H9 (cell line): Measurements from ENCODE around the gene MISP3. TPM values are rescaled to one million over a fixed set of nuclear protein-coding genes. Genes with fewer than 3 reads are reported as not detected.
A peak's percentile ranks its signal among the peaks of the same experiment; 100 is the strongest.

ENCODE experiments used
- DNase-seq: peaks from one replicate; pipeline ENCODE4 v3.0.0-alpha.2; 2017
- H2AFZ ChIP-seq: one replicate; pipeline ENCODE4 v1.6.1; 2013; ENCODE audit warnings: mild to moderate bottlenecking, low read length, control low read depth, moderate library complexity
- H2AK5ac ChIP-seq: 2 replicates; pipeline ENCODE4 v1.6.1; 2013; ENCODE audit warnings: low read length, control low read depth, mixed read lengths; ENCODE audit not compliant: insufficient read length
- H2BK120ac ChIP-seq: one replicate; pipeline ENCODE4 v1.6.1; 2013; ENCODE audit warnings: low read depth, mild to moderate bottlenecking, low read length, control low read depth, inconsistent platforms; ENCODE audit not compliant: poor library complexity, severe bottlenecking
- H2BK12ac ChIP-seq: 2 replicates; pipeline ENCODE4 v1.6.1; 2013; ENCODE audit warnings: low read length, control low read depth, mixed read lengths, low read depth; ENCODE audit not compliant: insufficient read length
- H2BK15ac ChIP-seq: 2 replicates; pipeline ENCODE4 v1.6.1; 2013; ENCODE audit warnings: low read depth, low read length, control low read depth
- H2BK20ac ChIP-seq: one replicate; pipeline ENCODE4 v1.6.1; 2013; ENCODE audit warnings: low read depth, mild to moderate bottlenecking, low read length, control low read depth, inconsistent platforms; ENCODE audit not compliant: poor library complexity, severe bottlenecking
- H2BK5ac ChIP-seq: 2 replicates; pipeline ENCODE4 v1.6.1; 2013; ENCODE audit warnings: low read length, control low read depth, mixed read lengths; ENCODE audit not compliant: insufficient read length
- H3K14ac ChIP-seq: 2 replicates; pipeline ENCODE4 v1.6.1; 2013; ENCODE audit warnings: low read length, control low read depth; ENCODE audit not compliant: insufficient read depth
- H3K18ac ChIP-seq: 2 replicates; pipeline ENCODE4 v1.6.1; 2013; ENCODE audit warnings: low read depth, mild to moderate bottlenecking, mixed read lengths, low read length, control low read depth; ENCODE audit not compliant: insufficient read length
- H3K23ac ChIP-seq: 2 replicates; pipeline ENCODE4 v1.6.1; 2013; ENCODE audit warnings: low read length, control low read depth, mixed read lengths, low read depth; ENCODE audit not compliant: insufficient read length
- H3K23me2 ChIP-seq: 2 replicates; pipeline ENCODE4 v1.6.1; 2013; ENCODE audit warnings: low read depth, mild to moderate bottlenecking, mixed read lengths, low read length, control low read depth; ENCODE audit not compliant: insufficient read length, poor library complexity, severe bottlenecking
- H3K27ac ChIP-seq: 2 replicates; pipeline ENCODE4 v1.5.1; 2013; ENCODE audit warnings: low read length, control low read depth, mixed read lengths, low read depth; ENCODE audit not compliant: insufficient read length
- H3K27me3 ChIP-seq: 2 replicates; pipeline ENCODE4 v1.6.1; 2013; ENCODE audit warnings: low read length, control low read depth, inconsistent platforms; ENCODE audit not compliant: insufficient read depth
- H3K4ac ChIP-seq: 2 replicates; pipeline ENCODE4 v1.6.1; 2013; ENCODE audit warnings: low read depth, mild to moderate bottlenecking, control low read depth, inconsistent platforms, low read length, moderate library complexity
- H3K4me1 ChIP-seq: 2 replicates; pipeline ENCODE4 v1.6.1; 2013; ENCODE audit warnings: low read length, control low read depth, inconsistent platforms; ENCODE audit not compliant: insufficient read depth
- H3K4me2 ChIP-seq: 2 replicates; pipeline ENCODE4 v1.6.1; 2013; ENCODE audit warnings: low read length, control low read depth, mixed read lengths; ENCODE audit not compliant: insufficient read length, insufficient read depth
- H3K56ac ChIP-seq: 2 replicates; pipeline ENCODE4 v1.6.1; 2013; ENCODE audit warnings: low read depth, mild to moderate bottlenecking, mixed read lengths, low read length, control low read depth; ENCODE audit not compliant: insufficient read length
- H3K79me1 ChIP-seq: 2 replicates; pipeline ENCODE4 v1.6.1; 2013; ENCODE audit warnings: low read depth, mild to moderate bottlenecking, moderate library complexity, low read length, control low read depth, inconsistent platforms; ENCODE audit not compliant: insufficient read depth, poor library complexity, severe bottlenecking
- H3K79me2 ChIP-seq: 2 replicates; pipeline ENCODE4 v1.6.1; 2013; ENCODE audit warnings: low read length, control low read depth, inconsistent platforms; ENCODE audit not compliant: insufficient read depth
- H3K9ac ChIP-seq: 2 replicates; pipeline ENCODE4 v1.6.1; 2013; ENCODE audit warnings: low read length, control low read depth, mixed read lengths; ENCODE audit not compliant: insufficient read length; ENCODE audit errors: extremely low read depth
- H3K9me3 ChIP-seq: one replicate; pipeline ENCODE4 v1.6.1; 2013; ENCODE audit warnings: low read depth, low read length, inconsistent platforms; ENCODE audit not compliant: control insufficient read depth
- H3T11ph ChIP-seq: one replicate; pipeline ENCODE4 v1.6.1; 2013; ENCODE audit warnings: mild to moderate bottlenecking, low read length, control low read depth, inconsistent platforms
- H4K20me1 ChIP-seq: one replicate; pipeline ENCODE4 v1.6.1; 2013; ENCODE audit not compliant: control insufficient read depth, insufficient read length, insufficient read depth
- H4K5ac ChIP-seq: 2 replicates; pipeline ENCODE4 v1.6.1; 2013; ENCODE audit warnings: low read depth, mild to moderate bottlenecking, mixed read lengths, low read length, control low read depth; ENCODE audit not compliant: insufficient read length
- H4K8ac ChIP-seq: replicated peaks from 2 replicates; pipeline ENCODE4 v1.6.1; 2013; ENCODE audit warnings: low read length, control low read depth, mixed read lengths, low read depth; ENCODE audit not compliant: insufficient read length
- H4K91ac ChIP-seq: 2 replicates; pipeline ENCODE4 v1.6.1; 2013; ENCODE audit warnings: low read depth, mild to moderate bottlenecking, moderate library complexity, mixed read lengths, low read length, control low read depth; ENCODE audit not compliant: insufficient read length
- H3K27ac Mint-ChIP-seq, 3 experiments: 2 replicates in 2 of 3; 3 replicates in 1 of 3; pipeline ENCODE4 v1.8.0; 2020 to 2021; ENCODE audit warnings: mixed read lengths in 3 of 3, mild to moderate bottlenecking in 1 of 3, moderate library complexity in 1 of 3
- H3K27me3 Mint-ChIP-seq: 2 replicates; pipeline ENCODE4 v1.8.0; 2021; ENCODE audit warnings: low read depth, mild to moderate bottlenecking, moderate library complexity, mixed read lengths
- H3K36me3 Mint-ChIP-seq, 3 experiments: 2 replicates in 2 of 3; 3 replicates in 1 of 3; pipeline ENCODE4 v1.8.0; 2020 to 2021; ENCODE audit warnings: low read depth in 3 of 3, mixed read lengths in 3 of 3; ENCODE audit not compliant: insufficient read depth in 1 of 3
- H3K4me1 Mint-ChIP-seq, 2 experiments: 2 replicates each; pipeline ENCODE4 v1.8.0; 2020; ENCODE audit warnings: mixed read lengths in 2 of 2
- H3K4me3 Mint-ChIP-seq, 2 experiments: 2 replicates in 1 of 2; 3 replicates in 1 of 2; pipeline ENCODE4 v1.8.0; 2020 to 2021; ENCODE audit warnings: mild to moderate bottlenecking in 2 of 2, mixed read lengths in 2 of 2, moderate library complexity in 1 of 2
- H3K9me3 Mint-ChIP-seq, 2 experiments: 2 replicates in 1 of 2; 3 replicates in 1 of 2; pipeline ENCODE4 v1.8.0; 2020; ENCODE audit warnings: mild to moderate bottlenecking in 2 of 2, mixed read lengths in 2 of 2, moderate library complexity in 1 of 2
- WGBS: extraction: QIAGEN DNeasy Blood & Tissue Kit; methylation state at CpG from one replicate; pipeline ENCODE4 v1.1.7; 2013; ENCODE audit warnings: missing lambda C conversion rate, low lambda C conversion rate, mixed read lengths; ENCODE audit not compliant: insufficient read length; ENCODE audit errors: extremely low coverage; 5-methylcytosine and 5-hydroxymethylcytosine counted together
- total RNA-seq: library from RNA; stranded (reverse); gene quantifications from 2 replicates; pipeline ENCODE4 v1.2.1, GENCODE V29; 2021
- TF ChIP-seq, protein P1 (sequence below): fragments of 200-600 bp; sonication (generic); conservative IDR thresholded peaks from 3 replicates; pipeline ENCODE4 v1.8.0; 2021; ENCODE audit warnings: antibody characterized with exemption, mild to moderate bottlenecking

The MISP3 gene
- total RNA-seq, 1 experiment from 2014 or later, result 0.26 TPM

DNA sequence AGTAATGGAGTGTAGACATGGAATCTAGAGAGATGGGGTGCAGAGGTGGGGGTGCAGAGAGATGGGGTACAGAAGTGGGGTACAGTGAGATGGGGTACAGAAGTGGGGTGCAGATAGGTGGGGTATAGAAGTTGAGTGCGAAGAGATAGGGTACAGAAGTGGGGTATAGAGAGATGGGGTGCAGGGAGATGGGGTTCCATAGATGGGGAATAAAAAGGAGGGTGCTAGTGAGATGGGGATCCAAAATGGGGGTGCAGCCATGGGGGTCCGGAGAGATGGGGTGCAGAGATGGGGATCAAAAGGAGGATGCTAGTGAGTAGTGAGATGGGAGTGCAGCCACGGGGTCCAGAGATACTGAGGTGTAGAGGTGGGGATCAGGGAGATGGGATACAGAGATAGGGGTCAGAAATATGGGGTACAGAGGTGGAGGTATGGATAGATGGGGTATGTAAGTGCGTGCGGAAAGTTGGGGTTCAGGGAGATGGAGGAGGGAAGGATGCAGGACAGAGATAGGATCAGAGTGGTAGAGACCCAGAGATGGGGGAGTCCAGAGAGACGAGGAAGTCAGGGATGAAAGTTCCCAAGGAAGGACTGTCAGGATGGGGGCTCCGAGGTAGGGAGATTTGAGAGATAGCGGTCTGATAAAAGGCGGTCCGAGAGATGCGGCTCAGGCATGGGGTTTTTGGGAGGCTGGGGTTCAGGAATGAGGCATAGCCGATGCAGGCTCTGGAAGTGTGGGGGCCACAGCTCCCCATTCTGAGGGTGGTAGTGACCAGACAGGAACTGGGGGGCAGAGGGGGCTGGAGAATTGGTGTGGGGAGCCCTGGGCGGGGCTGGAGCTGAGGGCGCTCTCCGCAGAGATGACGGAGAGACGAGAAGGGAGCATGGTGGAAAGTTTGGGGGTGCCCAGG lies 14.1 kb upstream of the MISP3 start:
- H2BK120ac ChIP-seq, result no peak overlapping the region
- peak overlapping the region; percentile 38 for H3K4me2 ChIP-seq
- no peak overlapping the region for H2BK20ac ChIP-seq
- H4K8ac ChIP-seq, result no peak overlapping the region
- WGBS, result 100% methylated on average over 1 of the region's 17 CpGs
- no peaks in the 10 kb centered on the region; the same call in 1 of the 2 replicates for H3K4me1 ChIP-seq
- TF ChIP-seq, protein P1, sequence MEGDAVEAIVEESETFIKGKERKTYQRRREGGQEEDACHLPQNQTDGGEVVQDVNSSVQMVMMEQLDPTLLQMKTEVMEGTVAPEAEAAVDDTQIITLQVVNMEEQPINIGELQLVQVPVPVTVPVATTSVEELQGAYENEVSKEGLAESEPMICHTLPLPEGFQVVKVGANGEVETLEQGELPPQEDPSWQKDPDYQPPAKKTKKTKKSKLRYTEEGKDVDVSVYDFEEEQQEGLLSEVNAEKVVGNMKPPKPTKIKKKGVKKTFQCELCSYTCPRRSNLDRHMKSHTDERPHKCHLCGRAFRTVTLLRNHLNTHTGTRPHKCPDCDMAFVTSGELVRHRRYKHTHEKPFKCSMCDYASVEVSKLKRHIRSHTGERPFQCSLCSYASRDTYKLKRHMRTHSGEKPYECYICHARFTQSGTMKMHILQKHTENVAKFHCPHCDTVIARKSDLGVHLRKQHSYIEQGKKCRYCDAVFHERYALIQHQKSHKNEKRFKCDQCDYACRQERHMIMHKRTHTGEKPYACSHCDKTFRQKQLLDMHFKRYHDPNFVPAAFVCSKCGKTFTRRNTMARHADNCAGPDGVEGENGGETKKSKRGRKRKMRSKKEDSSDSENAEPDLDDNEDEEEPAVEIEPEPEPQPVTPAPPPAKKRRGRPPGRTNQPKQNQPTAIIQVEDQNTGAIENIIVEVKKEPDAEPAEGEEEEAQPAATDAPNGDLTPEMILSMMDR, result no peak
- H3K9ac ChIP-seq, result no peak overlapping the region
- H3K23ac ChIP-seq, result no peak overlapping the region
- H3K4me1 Mint-ChIP-seq, result peaks cover 9 to 23% of the 10 kb centered on the region in 2 experiments
- H3K56ac ChIP-seq, result no peak overlapping the region
- no peaks in the 10 kb centered on the region for H3K79me1 ChIP-seq
- H2BK12ac ChIP-seq, result no peak overlapping the region
- H2BK5ac ChIP-seq, result no peak overlapping the region
- peak overlapping the region; percentile 69 to 93 for H3K4me3 Mint-ChIP-seq
- no peaks in the 10 kb centered on the region; a peak in 2 of 5 replicates for H3K9me3 Mint-ChIP-seq
- no peak for DNase-seq
- peaks cover 46% of the 10 kb centered on the region for H3K27me3 Mint-ChIP-seq
- no peak overlapping the region for H3K27ac Mint-ChIP-seq
- no peak overlapping the region for H3T11ph ChIP-seq
- H4K5ac ChIP-seq, result no peak overlapping the region
- H3K27ac ChIP-seq, result no peak overlapping the region
- H4K91ac ChIP-seq, result no peak overlapping the region
- peaks cover 0 to 4% (median 2%) of the 10 kb centered on the region in 3 experiments; a peak in 3 of 7 replicates for H3K36me3 Mint-ChIP-seq
- H3K9me3 ChIP-seq, result no peaks in the 10 kb centered on the region
- no peak overlapping the region for H3K18ac ChIP-seq
- no peak overlapping the region for H2AFZ ChIP-seq
- peaks cover 8% of the 10 kb centered on the region for H3K27me3 ChIP-seq
- no peak overlapping the region for H3K14ac ChIP-seq
- no peak overlapping the region for H3K4ac ChIP-seq
- no peaks in the 10 kb centered on the region for H3K79me2 ChIP-seq
- no peak overlapping the region for H2AK5ac ChIP-seq
- H2BK15ac ChIP-seq, result no peak overlapping the region
- peaks cover 6% of the 10 kb centered on the region for H3K23me2 ChIP-seq
- no peaks in the 10 kb centered on the region for H4K20me1 ChIP-seq
